OCI-LY1 (cell line): ENCODE measurements around the gene PKNOX2.

Source experiments
- H2AFZ ChIP-seq: fragments of 200-600 bp; sonication (generic), shearing (Covaris generic); 2 replicates; pipeline ENCODE4 v1.6.0; 2014; ENCODE audit warnings: antibody characterized with exemption, mild to moderate bottlenecking, low read length
- H3F3A ChIP-seq: fragments of 200-600 bp; sonication (generic), shearing (Covaris generic); 2 replicates; pipeline ENCODE4 v1.6.0; 2014; ENCODE audit warnings: mild to moderate bottlenecking, antibody characterized with exemption, low read length, moderate library complexity; ENCODE audit not compliant: insufficient read depth
- H3K27ac ChIP-seq: fragments of 200-600 bp; sonication (generic); 2 replicates; pipeline ENCODE4 v1.5.1; 2014; ENCODE audit warnings: low read length, mixed run types, mild to moderate bottlenecking, low read depth; ENCODE audit not compliant: poor library complexity, severe bottlenecking
- H3K27me3 ChIP-seq: fragments of 200-600 bp; sonication (generic); 2 replicates; pipeline ENCODE4 v1.6.0; 2014; ENCODE audit warnings: antibody characterized with exemption, mild to moderate bottlenecking, low read length, moderate library complexity; ENCODE audit not compliant: insufficient read depth
- H3K36me3 ChIP-seq: fragments of 200-600 bp; sonication (generic); 2 replicates; pipeline ENCODE4 v1.6.1; 2014; ENCODE audit warnings: mild to moderate bottlenecking, antibody characterized with exemption, low read length, moderate library complexity, mixed read lengths; ENCODE audit not compliant: insufficient read depth
- H3K4me1 ChIP-seq: fragments of 200-600 bp; sonication (generic); 2 replicates; pipeline ENCODE4 v1.5.1; 2014; ENCODE audit warnings: mild to moderate bottlenecking, low read length, moderate library complexity; ENCODE audit not compliant: insufficient read depth, severe bottlenecking
- H3K4me2 ChIP-seq: fragments of 200-600 bp; sonication (generic), shearing (Covaris generic); 2 replicates; pipeline ENCODE4 v1.6.1; 2014; ENCODE audit warnings: low read length
- H3K4me3 ChIP-seq: fragments of 200-600 bp; sonication (generic); 2 replicates; pipeline ENCODE4 v1.5.1; 2014; ENCODE audit warnings: low read length, low read depth, mild to moderate bottlenecking, mixed read lengths; ENCODE audit not compliant: poor library complexity, severe bottlenecking
- H3K79me2 ChIP-seq: fragments of 200-600 bp; shearing (Covaris generic); 2 replicates; pipeline ENCODE4 v1.6.1; 2016; ENCODE audit warnings: mixed run types, low read length, mixed read lengths; ENCODE audit not compliant: insufficient read depth
- H3K9ac ChIP-seq: fragments of 200-600 bp; sonication (generic), shearing (Covaris generic); 2 replicates; pipeline ENCODE4 v1.6.1; 2014; ENCODE audit warnings: mild to moderate bottlenecking, low read length, mixed read lengths
- H3K9me2 ChIP-seq: fragments of 200-600 bp; sonication (generic), shearing (Covaris generic); 2 replicates; pipeline ENCODE4 v1.6.1; 2014; ENCODE audit warnings: low read depth, mild to moderate bottlenecking, low read length, mixed read lengths
- H3K9me3 ChIP-seq: fragments of 200-600 bp; shearing (Covaris generic); 2 replicates; pipeline ENCODE4 v1.6.1; 2014; ENCODE audit warnings: low read length, mixed read lengths
- H4K20me1 ChIP-seq: fragments of 200-600 bp; sonication (generic), shearing (Covaris generic); 2 replicates; pipeline ENCODE4 v1.6.0; 2016; ENCODE audit warnings: mild to moderate bottlenecking, low read length; ENCODE audit not compliant: insufficient read depth
- EZH2 ChIP-seq: fragments of 200-600 bp; sonication (generic), shearing (Covaris generic); IDR thresholded peaks from 2 replicates; pipeline ENCODE4 v1.8.0; 2017; ENCODE audit warnings: borderline replicate concordance, mixed run types, mild to moderate bottlenecking, antibody characterized with exemption, low read length, moderate library complexity, mixed read lengths
- TF ChIP-seq, protein P1 (sequence below): fragments of 200-600 bp; sonication (generic), shearing (Covaris generic); IDR thresholded peaks from 2 replicates; pipeline ENCODE4 v1.5.1; 2017; ENCODE audit warnings: mild to moderate bottlenecking, antibody characterized with exemption, low read length, moderate library complexity, mixed read lengths

PKNOX2 gene

DNA sequence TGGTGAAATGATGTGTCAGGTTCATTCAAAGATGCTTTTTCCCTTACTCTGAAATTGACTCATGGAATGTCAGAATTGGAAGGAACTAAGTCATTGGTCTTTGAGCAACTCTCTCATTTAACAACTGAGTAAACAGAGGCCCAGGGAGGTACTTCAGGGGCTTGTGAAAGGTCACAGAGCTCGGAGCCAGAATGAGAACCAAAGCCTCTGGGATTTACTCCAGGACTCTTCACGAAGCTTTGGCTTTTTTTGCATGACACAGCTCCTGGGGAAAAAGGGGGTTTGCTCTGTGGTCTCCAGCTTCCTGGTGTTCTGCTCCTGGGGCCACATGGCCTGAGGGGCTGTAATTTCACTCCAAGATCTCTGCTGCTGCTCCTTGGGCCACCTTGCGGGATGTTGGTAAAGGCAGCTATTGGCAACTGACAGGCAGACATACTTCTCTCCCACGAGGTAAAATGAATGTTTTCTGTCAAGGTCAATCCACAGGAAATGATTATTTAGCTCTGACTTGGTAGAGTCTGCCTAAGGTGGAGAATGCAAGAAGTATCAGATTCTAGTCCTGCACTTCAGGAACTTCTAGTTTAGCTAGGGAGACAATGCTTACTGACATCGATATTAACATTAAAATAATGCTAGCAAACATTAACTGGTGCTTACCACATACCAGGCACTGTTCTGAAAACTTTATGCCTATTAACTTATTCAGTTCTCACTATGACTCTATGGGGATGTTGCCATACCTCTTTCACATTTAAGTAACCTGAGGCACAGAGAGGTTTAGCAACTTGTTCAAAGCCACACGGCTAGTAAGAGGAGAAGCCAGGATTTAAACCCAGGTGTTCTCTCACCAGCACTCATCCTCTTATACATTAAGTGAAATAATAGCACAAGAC, 16.1 kb downstream of the PKNOX2 start:
- Histone ChIP-seq H3K27me3 (no peaks in the 10 kb centered on the region), H3K79me2 (no peaks in the 10 kb centered on the region), H3K9me2 (no peaks in the 10 kb centered on the region), H3K36me3 (no peaks in the 10 kb centered on the region), H3K4me1 (no peaks in the 10 kb centered on the region), H3K4me2 (no peak overlapping the region), H3K9ac (no peak overlapping the region), H4K20me1 (no peaks in the 10 kb centered on the region), H3K4me3 (no peak overlapping the region), H3K27ac (no peak overlapping the region), H2AFZ (no peak overlapping the region), H3K9me3 (no peaks in the 10 kb centered on the region), H3F3A (no peaks in the 10 kb centered on the region)
- TF ChIP-seq, protein P1, sequence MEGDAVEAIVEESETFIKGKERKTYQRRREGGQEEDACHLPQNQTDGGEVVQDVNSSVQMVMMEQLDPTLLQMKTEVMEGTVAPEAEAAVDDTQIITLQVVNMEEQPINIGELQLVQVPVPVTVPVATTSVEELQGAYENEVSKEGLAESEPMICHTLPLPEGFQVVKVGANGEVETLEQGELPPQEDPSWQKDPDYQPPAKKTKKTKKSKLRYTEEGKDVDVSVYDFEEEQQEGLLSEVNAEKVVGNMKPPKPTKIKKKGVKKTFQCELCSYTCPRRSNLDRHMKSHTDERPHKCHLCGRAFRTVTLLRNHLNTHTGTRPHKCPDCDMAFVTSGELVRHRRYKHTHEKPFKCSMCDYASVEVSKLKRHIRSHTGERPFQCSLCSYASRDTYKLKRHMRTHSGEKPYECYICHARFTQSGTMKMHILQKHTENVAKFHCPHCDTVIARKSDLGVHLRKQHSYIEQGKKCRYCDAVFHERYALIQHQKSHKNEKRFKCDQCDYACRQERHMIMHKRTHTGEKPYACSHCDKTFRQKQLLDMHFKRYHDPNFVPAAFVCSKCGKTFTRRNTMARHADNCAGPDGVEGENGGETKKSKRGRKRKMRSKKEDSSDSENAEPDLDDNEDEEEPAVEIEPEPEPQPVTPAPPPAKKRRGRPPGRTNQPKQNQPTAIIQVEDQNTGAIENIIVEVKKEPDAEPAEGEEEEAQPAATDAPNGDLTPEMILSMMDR, result no peak
- no peak for TF ChIP-seq EZH2

DNA sequence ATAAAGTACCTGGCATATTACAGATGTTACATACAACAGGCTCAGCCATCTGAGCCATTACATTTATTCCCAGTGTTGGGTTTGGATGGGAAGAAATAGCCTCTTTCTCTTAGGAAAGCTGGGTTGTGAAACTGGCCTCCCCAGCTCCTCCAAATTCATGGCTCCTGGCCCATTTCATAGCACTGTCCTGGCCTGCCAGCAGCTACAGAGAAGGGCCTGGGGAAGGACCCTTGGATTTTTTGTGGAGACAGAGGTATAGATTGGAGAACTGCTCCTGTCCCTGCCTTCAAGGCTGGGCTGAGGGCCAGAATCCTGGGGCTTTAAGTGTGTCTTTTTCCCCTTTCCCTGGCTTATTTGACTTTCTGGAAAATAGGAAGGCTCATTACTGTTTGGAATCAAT, 18.0 kb downstream of the PKNOX2 start:
- no peaks in the 10 kb centered on the region for H3K9me2 ChIP-seq
- H2AFZ ChIP-seq, result no peak overlapping the region
- TF ChIP-seq EZH2, result no peak
- TF ChIP-seq, protein P1, result no peak
- no peaks in the 10 kb centered on the region for H3K36me3 ChIP-seq
- H4K20me1 ChIP-seq, result no peaks in the 10 kb centered on the region
- H3K9ac ChIP-seq, result no peak overlapping the region
- H3K27ac ChIP-seq, result no peak overlapping the region
- no peak overlapping the region for H3K4me2 ChIP-seq
- no peaks in the 10 kb centered on the region for H3K4me1 ChIP-seq
- H3K4me3 ChIP-seq, result no peak overlapping the region
- H3K79me2 ChIP-seq, result no peaks in the 10 kb centered on the region
- H3K9me3 ChIP-seq, result no peaks in the 10 kb centered on the region
- no peaks in the 10 kb centered on the region for H3F3A ChIP-seq
- no peaks in the 10 kb centered on the region for H3K27me3 ChIP-seq

- H3K4me3 ChIP-seq, result no peak overlapping the region
- H3K9me2 ChIP-seq, result no peaks in the 10 kb centered on the region
- H3K27ac ChIP-seq, result no peak overlapping the region
- H3F3A ChIP-seq, result no peaks in the 10 kb centered on the region
- no peaks in the 10 kb centered on the region for H4K20me1 ChIP-seq
- no peaks in the 10 kb centered on the region for H3K36me3 ChIP-seq
- no peak overlapping the region for H3K9ac ChIP-seq
- no peak overlapping the region for H3K4me2 ChIP-seq
- no peaks in the 10 kb centered on the region for H3K27me3 ChIP-seq
- no peak overlapping the region for H2AFZ ChIP-seq
- TF ChIP-seq, protein P1, result no peak
- no peak for TF ChIP-seq EZH2
- no peaks in the 10 kb centered on the region for H3K9me3 ChIP-seq
- H3K79me2 ChIP-seq, result no peaks in the 10 kb centered on the region
- H3K4me1 ChIP-seq, result no peaks in the 10 kb centered on the region
These were observed 19.1 kb downstream of the PKNOX2 start for GRCh38 chr11:125183641-125184040.
